ENCODE results near the gene CPED1. TPM values are rescaled to one million over a fixed set of nuclear protein-coding genes. Genes with fewer than 3 reads are reported as not detected.
A peak's percentile ranks its signal among the peaks of the same experiment; 100 is the strongest.

The CPED1 gene
- total and polyA plus RNA-seq, 7 donors, result 1.2 to 120 (median 79.6) TPM

DNA sequence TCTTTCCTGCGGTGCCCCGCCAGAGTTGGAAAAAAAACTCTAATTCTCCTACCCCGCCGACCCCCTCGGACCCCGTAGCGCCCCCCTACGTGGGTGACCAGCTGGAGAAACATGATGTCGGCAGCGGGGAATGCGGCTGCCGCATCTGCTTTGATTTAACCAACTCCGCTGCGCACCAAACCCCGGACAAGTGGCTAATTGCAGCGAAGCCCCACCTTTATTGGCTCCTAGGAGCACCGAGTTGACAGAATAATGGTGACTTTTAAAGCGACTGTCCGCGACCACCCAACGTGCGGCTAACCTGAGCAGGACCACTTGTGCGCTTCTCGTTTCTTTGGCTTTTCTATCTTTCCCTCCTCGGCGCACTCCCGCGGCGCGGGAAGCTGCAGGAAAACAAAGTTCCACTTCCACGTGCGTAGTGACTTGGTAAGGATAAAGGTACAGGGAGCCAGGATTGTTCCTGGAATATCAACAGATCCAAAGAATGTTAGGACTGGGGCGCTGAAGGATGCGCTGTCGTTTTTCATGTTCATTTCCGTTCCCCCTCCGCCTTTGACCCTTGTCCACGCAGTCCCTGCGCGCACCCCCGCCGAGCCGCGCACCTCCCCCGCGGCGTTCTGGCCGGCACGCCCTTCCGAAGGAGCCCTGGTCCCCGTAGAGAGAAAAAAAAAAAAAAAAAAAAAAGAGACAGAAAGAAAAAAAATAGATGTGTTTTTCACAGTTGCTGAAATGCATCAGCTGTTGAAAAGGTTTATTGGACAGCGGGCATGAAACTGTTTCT is 341.7 kb downstream of the CPED1 start:
- Histone ChIP-seq H3K36me3 (no peaks in the 10 kb centered on the region), H3K9me3 (no peaks in the 10 kb centered on the region), H3K27ac (no peak overlapping the region), H3K4me1 (peaks cover 0 to 23% (median 19%) of the 10 kb centered on the region in 4 donors), H3K4me3 (peak overlapping the region; percentile 4 to 44 (median 36)), H3K27me3 (peaks cover 15 to 78% (median 37%) of the 10 kb centered on the region in 3 donors)
- TF ChIP-seq POLR2AphosphoS5 (IDR thresholded peaks at IDR 0.05), result no peak
- TF ChIP-seq EP300 (IDR thresholded peaks at IDR 0.05), result no peak
- TF ChIP-seq POLR2A (IDR thresholded peaks at IDR 0.05), result no peak
- TF ChIP-seq, protein P1, sequence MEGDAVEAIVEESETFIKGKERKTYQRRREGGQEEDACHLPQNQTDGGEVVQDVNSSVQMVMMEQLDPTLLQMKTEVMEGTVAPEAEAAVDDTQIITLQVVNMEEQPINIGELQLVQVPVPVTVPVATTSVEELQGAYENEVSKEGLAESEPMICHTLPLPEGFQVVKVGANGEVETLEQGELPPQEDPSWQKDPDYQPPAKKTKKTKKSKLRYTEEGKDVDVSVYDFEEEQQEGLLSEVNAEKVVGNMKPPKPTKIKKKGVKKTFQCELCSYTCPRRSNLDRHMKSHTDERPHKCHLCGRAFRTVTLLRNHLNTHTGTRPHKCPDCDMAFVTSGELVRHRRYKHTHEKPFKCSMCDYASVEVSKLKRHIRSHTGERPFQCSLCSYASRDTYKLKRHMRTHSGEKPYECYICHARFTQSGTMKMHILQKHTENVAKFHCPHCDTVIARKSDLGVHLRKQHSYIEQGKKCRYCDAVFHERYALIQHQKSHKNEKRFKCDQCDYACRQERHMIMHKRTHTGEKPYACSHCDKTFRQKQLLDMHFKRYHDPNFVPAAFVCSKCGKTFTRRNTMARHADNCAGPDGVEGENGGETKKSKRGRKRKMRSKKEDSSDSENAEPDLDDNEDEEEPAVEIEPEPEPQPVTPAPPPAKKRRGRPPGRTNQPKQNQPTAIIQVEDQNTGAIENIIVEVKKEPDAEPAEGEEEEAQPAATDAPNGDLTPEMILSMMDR (IDR thresholded peaks at IDR 0.05), result no peak
- intact Hi-C loops (cut with DNase I), result no loop called here
- no peak for DNase-seq
- WGBS, 2 donors, result 1 to 2% methylated on average over 52 of the region's 52 CpGs

DNA sequence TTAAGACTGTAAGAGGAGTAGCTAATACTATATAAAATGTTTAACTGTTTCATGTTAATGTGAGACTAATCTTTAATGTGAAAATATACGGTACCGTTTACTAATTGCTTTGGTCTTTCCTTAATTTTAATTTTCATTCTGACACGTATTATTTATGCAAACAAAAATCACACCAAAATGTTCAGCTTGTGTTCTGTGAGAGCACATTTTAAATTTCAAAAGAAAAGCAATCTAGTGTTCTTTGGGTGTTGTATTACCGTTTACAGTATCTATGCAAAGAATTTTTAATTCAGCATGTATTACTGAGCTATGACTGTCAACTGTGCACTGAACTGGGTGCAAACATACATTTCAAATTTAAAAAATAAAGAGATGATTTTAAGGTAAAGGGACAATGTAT is 342.5 kb downstream of the CPED1 start:
- WGBS, 2 donors, result 71 to 78% methylated on average over 4 of the region's 4 CpGs
- intact Hi-C loops (cut with DNase I), result no loop called here
- Histone ChIP-seq H3K27ac (no peak overlapping the region), H3K27me3 (peaks cover 15 to 78% (median 37%) of the 10 kb centered on the region in 3 donors), H3K4me1 (peaks cover 0 to 23% (median 19%) of the 10 kb centered on the region in 4 donors), H3K36me3 (no peaks in the 10 kb centered on the region), H3K4me3 (peak overlapping the region in 1 of 4 donors; percentile 37), H3K9me3 (no peaks in the 10 kb centered on the region)
- TF ChIP-seq POLR2A (IDR thresholded peaks at IDR 0.05) (no peak), EP300 (IDR thresholded peaks at IDR 0.05) (no peak), POLR2AphosphoS5 (IDR thresholded peaks at IDR 0.05) (no peak)
- DNase-seq, result no peak

DNA sequence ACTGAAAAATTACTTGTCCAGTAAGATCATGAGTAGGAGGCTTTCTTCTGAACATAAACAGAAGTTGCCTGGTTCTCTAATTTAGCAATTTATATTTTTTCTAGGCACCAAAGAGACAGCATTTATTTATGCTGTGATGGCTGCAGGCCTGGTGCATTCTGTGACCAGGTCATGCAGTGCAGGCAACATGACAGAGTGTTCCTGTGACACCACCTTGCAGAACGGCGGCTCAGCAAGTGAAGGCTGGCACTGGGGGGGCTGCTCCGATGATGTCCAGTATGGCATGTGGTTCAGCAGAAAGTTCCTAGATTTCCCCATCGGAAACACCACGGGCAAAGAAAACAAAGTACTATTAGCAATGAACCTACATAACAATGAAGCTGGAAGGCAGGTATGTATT is 343.1 kb downstream of the CPED1 start:
- TF ChIP-seq POLR2A (IDR thresholded peaks at IDR 0.05) (no peak), EP300 (IDR thresholded peaks at IDR 0.05) (no peak), POLR2AphosphoS5 (IDR thresholded peaks at IDR 0.05) (no peak)
- TF ChIP-seq, protein P1 (IDR thresholded peaks at IDR 0.05), result no peak

DNA sequence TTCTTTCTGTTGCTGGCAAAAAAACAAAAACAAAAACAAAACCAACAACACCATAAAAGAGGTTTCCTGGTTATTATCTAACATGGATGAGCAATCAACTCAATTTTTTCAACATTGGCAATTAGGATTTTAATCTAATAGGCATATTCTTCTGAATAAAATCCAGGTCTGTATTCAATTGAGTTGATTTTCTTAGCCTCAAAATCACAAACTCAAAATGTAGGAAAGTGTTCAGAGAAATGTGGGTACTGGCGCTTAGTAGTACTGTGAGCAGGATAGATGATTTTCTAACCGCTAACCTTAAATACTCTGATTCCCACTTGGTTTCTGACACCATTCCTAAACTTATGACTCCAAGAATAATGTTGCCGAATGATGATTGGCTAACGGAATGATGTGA is 345.9 kb downstream of the CPED1 start:
- H3K9me3 ChIP-seq, result no peaks in the 10 kb centered on the region
- H3K27ac ChIP-seq, result no peak overlapping the region
- peaks cover 11 to 57% (median 23%) of the 10 kb centered on the region in 3 donors for H3K27me3 ChIP-seq
- H3K4me1 ChIP-seq, result peaks cover 0 to 16% (median 12%) of the 10 kb centered on the region in 4 donors
- no peak for TF ChIP-seq POLR2A (IDR thresholded peaks at IDR 0.05)
- no peak for TF ChIP-seq POLR2AphosphoS5 (IDR thresholded peaks at IDR 0.05)
- TF ChIP-seq EP300 (IDR thresholded peaks at IDR 0.05), result no peak
- TF ChIP-seq, protein P1 (IDR thresholded peaks at IDR 0.05), result no peak
- intact Hi-C loops (cut with DNase I), result no loop called here
- H3K4me3 ChIP-seq, result no peak overlapping the region
- no peak for DNase-seq
- WGBS, 2 donors, result 96 to 97% methylated on average over 4 of the region's 4 CpGs
- H3K36me3 ChIP-seq, result no peaks in the 10 kb centered on the region

More for the DNA sequence above, 343.1 kb downstream of the CPED1 start:
- Histone ChIP-seq H3K27ac (no peak overlapping the region), H3K27me3 (peaks cover 15 to 78% (median 37%) of the 10 kb centered on the region in 3 donors), H3K4me3 (no peak overlapping the region), H3K9me3 (no peaks in the 10 kb centered on the region), H3K4me1 (peaks cover 0 to 23% (median 19%) of the 10 kb centered on the region in 4 donors), H3K36me3 (no peaks in the 10 kb centered on the region)
- 72 to 87% methylated on average over 5 of the region's 5 CpGs for WGBS, 2 donors
- intact Hi-C loops (cut with DNase I), result no loop called here
- no peak for DNase-seq

DNA sequence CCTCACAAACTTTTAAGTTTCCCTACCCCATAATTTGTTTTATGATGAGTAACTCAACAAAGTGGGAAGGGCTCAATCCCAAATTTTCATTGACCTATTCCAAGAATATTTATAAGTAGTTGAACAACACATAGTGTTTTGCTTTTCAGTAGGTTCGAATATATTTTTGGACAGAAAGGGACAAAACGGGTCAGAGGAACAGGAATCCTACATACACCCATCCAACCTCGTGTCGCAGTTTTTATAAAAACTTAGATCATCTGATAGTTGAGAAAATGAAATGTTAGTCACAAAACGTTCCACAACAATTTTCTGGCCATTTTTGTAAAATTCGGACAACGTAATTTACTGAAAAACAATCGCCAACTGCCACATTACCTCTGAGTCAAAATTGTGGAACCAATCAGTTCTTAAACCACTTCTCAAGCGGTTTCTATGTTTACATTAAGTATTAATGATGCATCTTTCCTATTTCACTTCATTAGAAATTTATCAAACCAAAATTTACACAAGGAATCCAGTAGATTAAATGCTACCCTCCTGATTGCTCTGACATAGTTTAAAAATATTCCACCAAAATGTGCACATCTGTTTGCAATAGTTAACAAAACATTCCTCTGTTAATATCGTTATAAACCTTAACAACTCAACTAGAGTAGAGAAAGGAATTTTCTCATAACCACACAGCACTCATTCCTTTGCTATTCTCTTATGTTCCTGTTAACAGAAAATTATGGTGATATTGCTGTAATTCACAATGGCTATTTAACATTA is 346.6 kb downstream of the CPED1 start:
- Histone ChIP-seq H3K4me1 (peaks cover 0 to 9% (median 5%) of the 10 kb centered on the region in 4 donors), H3K4me3 (no peak overlapping the region), H3K36me3 (no peaks in the 10 kb centered on the region), H3K27me3 (peaks cover 4 to 51% (median 16%) of the 10 kb centered on the region in 3 donors), H3K27ac (no peak overlapping the region), H3K9me3 (no peaks in the 10 kb centered on the region)
- 82 to 88% methylated on average over 10 of the region's 10 CpGs for WGBS, 2 donors
- DNase-seq, result no peak
- intact Hi-C loops (cut with DNase I), result no loop called here
- TF ChIP-seq, protein P1 (IDR thresholded peaks at IDR 0.05), result no peak
- TF ChIP-seq EP300 (IDR thresholded peaks at IDR 0.05) (no peak), POLR2A (IDR thresholded peaks at IDR 0.05) (no peak), POLR2AphosphoS5 (IDR thresholded peaks at IDR 0.05) (no peak)
